GM21515 (cell line): Measurements from ENCODE around the gene PHTF2.

Source experiments
- ATAC-seq: cut with Tn5 transposase; IDR thresholded peaks from one replicate; pipeline ENCODE4 v1.9.1; 2021; ENCODE audit not compliant: unreplicated experiment

PHTF2 gene

DNA sequence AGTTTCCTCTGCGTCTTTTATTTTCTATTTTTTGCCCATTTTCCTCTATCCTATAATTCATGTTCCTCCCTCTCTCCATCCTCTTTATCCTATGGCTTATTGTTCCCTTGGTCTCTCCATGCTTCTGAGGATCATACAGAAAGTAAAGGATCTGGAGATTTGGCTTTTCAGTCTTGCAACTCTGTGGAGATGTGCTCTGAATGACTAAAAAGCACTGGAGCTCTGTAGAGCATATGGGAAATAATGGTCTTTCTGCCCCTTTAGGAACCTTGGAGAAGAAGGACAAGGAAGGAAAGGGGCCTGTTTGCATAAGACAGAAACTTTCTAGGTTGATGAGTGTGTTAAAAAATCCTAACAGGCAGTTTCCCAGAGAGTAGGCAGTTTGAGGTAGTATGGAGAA lies 120.1 kb downstream of the PHTF2 start:
- no peak for ATAC-seq

DNA sequence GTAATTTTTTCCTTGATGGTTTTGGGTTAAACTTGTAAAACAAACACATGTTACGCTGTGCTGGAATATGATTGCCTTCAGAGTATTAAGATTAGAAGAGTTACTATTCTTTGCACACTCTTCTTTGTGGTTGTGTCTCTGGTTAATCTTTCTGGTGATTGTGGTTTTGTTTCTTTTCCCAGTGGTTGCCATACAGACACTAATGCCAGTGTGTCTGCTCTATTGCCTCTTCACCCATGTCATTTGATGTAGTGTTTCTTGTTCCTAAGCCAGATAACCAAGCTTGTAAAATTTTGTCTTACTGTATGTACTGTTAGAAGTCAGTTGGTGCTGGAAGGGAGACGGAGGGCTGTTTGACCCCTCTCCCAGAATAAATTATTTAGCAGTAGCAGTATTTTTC lies 124.8 kb downstream of the PHTF2 start:
- no peak for ATAC-seq

DNA sequence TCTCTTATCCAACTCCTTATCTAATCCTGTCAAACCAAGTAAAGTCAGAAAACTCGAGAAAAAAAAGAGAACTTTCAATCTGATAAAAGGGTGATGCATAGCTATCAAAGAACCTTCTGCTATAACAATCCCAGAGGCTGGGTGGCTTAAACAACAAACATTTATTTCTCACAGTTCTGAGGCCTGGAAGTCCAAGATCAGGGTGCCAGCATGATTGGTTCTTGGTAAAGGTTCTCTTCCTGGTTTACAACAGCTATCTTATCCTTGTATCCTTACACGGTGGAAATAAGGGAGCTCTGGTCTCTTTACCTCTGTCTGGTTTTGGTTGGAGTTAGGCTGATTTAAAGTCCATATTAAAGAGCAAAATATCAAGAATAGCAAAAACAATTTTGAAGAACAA lies 131.9 kb downstream of the PHTF2 start:
- ATAC-seq: no peak

DNA sequence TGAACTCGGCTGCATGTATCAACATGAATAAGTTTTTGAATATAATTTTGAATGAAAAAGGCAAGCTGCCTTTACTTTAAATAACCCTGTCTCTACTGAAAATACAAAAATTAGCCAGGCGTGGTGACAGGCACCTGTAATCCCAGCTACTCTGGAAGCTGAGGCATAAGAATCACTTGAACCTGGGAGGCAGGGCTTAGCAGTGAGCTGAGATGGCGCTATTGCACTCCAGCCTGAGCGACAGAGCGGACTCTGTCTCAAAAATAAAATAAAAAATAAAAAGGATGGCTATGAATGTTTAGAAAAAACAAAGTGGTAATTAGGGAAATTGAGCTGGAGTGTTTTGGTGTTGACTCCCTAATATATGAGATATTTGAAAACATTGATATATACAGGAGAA lies 133.3 kb downstream of the PHTF2 start:
- ATAC-seq: no peak

DNA sequence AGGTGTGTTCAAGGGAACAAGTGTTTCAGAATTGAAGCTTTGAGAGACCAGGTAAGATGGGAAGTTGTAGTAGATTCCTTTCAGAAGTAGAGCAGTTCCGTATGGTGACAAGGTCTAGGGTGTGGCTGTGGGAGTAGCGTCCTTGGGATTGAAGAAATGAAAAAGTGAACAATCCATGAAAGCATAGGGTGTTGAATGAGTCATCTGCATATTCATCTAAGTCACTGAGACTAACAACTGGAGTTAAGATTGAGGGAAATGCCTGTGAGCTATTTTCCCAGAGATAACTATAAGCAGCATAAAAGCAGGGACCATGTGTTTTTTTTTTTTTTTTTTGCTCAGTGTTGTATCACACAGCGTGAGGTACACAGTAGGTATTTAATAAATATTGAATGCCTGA lies 134.8 kb downstream of the PHTF2 start:
- no peak for ATAC-seq

DNA sequence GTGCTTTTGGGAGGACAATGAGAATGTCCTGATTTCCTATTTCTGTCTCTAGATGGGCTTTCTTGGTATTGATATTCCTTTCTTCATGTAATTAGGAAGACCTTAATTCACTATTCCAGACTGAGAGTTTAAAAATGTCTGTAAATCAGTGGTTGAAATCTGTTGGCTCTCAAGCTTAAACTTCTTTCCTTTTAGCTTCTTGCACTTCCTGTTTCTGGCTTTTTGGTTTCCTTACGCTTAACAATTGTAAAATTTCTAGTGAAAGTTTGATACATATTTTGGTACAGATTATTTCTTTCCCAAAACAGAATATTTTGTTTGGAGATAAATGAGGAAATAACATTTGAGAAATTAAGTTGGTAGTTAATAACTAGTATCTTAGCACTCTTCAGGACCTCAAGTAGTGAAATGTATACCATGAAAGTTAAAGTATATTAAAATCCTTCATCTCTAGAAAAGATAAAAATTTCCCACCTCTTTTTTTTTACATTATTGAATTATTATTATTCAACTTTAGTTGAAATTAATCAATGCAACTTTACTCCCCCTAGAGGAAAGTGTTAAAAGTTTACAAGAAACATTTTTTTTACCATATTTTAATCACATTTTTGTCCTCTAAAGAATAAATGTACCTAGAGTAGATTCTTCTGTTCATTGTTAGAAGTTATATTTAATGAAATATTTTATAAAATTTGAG lies 137.2 kb downstream of the PHTF2 start:
- ATAC-seq: no peak

DNA sequence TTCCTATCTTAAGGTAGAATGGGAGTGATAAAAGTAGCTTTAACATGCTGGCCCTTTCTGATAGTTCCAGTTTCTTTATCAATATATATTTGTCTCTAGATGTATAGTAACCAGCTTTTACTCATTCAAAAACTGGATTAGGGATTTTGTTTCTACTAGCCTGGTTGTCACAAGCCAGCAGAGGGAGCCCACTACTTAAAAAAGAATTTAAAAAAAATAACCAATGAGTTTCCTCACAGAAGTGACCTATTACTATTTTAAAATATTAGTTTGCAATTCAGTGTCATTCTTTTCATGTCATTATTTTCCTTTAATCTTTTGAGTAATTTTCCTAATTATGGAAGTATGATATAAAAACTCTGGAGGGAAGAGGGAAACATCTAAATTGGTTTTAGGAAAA lies 142.1 kb downstream of the PHTF2 start:
- no peak for ATAC-seq

DNA sequence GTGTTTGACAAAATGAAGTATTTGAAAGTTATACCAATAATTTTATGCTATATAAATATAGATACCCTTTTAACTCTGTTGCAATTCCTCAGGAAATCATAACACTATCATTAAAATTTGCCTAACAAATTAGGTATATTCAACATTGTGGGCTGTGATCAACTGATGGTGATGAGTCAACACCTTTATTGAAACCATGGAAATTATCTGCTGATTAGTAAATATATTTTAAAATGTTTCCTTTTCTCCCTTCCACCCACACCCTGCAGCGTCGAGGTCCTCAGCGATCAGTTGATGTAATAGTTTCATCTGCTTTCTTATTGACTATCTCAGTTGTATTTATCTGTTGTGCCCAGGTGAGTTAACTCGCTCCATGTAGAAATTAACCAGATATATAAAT lies 143.9 kb downstream of the PHTF2 start:
- ATAC-seq: no peak

DNA sequence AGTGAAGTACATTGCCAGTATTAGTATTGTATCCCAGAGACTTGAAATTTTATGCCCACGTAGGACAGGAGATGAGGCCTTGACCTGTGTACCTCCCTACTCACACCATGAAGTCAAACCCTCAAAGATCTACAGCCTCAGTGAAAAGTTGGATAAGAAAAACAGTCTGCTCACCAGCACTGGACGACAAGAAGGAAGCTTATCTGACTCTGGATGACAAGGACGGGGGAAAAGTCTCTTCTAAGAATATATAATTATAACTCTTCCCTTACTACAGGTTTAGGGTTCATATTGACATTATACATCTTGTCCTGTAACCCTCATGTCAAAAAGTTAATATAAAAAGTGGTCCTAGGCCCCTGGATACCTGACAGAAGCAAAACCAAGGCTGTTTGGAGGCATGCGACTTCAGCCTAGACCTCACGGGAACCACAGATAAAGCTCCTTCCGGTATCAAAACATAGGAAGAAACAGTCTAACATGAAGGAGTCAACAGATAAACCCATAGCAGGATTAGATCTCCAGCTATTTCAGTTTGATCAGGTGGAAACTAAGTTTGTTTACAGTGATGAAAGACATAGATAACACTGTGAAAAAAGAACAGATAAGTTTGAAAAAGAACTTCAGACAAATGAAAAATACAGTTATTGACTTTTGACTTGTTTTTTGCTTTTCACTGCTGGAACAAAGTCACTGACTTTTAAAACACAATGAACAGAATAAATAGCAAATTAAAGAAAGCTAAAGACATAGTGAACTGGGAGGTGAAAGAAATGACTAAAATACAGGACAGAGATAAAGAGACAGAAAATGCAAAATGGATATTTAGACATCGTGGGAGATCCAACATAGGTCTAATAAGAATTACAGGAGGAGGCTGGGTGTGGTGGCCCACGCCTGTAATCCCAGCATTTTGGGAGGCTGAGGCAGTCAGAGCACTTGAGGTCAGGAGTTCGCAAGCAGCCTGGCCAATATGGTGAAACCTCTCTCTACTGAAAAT lies 145.9 kb downstream of the PHTF2 start:
- no peak for ATAC-seq

DNA sequence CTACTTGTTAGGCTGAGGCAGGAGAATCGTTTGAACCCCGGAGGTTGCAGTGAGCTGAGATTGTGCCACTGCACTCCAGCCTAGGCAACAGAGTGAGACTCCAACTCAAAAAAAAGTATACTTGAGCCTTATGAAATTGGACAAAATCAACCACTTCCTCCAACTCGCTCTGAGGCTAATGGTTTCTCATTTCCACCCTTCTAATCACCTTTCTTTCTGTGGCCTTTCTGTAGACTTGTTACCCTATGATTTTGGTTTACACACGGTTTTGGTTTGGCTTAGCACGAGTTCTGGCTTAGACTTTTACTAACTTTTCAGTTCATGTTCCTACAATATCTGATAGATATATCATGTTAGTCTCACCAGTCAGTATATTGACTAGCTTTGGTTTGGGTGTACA lies 152.0 kb downstream of the PHTF2 start:
- no peak for ATAC-seq

DNA sequence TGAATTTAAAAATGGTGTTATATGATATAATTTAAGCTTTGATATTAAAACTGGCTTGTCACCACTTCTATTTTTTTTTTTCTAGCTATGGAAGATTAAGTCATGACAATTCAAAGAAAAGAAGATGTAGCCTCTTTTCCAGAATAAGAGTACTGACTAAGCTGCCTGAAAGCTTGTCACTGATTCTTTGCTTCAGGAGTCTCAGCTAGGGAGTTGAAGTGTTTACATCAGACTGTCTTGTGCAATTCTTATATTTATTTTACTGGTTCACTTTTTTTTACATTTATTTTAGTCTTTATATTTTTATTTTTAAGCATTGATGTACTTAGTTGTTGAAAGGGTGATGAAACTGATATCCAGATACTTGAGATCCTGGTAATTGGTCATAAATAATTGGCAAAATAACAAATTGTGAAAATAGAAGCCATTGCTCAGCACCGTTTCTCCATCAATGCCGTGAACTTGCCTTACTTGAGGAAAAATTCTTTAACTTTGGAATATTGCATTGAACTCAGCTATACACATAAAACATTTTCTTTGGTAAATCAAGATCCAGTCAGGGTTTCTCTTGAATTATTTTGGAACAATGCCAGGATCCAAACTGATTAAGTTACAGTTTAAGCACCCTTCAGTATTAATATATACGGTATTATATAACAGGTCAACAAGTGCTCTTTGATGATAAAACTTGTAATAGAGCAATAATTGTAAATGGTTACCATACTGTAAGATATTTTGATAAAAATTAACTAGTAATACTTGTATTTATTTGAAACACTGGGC lies 156.4 kb downstream of the PHTF2 start:
- ATAC-seq: no peak

DNA sequence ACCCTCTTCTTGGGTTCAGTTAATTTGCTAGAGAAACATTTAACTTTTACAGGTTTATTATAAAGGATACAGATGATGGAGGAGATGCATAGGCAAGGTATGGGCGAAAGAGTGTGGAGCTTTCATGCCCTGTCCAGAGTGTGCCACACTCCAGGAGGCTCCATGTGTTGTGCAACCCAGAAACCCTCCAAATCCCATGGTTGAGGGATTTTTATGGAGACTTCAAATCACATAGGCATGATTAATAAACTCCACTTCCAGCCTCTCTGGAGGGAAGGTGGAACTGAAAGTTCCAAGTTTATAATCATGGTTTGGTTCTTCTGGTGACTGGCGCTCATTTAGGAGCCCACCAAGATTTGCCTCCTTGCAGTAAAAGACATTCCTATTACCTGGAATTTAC lies 159.9 kb downstream of the PHTF2 start:
- no peak for ATAC-seq

DNA sequence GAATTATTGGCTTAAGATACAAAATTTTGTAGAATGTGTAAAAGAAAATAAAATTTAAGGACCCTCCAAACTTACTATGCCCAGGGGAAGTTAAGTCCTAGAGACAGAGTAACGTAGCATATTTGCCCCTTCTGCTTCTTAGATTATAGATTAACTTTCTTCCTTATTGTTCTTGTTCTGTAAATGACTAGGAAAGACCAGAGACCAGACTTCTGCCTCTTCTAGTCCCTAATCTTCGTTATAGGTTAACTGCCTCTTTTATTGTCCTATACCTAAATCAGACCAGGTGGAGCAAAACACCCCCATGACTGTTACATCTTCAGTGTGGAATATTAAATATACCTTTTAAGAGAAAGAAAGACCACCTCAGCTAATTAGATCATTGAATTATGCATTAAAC lies 160.5 kb downstream of the PHTF2 start:
- ATAC-seq: no peak

DNA sequence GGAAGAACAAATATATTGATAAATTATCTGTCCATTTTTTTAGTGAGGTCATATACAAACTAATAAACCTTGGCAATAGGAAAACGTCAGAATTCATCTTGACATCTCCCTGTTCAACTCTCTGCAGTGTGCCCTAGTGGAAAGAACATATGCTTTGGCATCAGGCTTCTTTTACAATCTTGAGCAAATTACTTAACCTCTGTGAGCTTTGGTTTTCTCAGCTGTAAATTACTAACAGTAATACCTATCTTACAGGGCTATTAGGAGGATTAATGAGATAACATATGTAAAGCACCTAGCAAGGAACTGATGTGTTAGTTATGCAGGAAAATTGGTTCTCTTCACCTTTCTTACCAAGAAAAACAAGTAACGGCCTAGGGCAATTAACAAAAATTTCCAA lies 161.8 kb downstream of the PHTF2 start:
- ATAC-seq: no peak

DNA sequence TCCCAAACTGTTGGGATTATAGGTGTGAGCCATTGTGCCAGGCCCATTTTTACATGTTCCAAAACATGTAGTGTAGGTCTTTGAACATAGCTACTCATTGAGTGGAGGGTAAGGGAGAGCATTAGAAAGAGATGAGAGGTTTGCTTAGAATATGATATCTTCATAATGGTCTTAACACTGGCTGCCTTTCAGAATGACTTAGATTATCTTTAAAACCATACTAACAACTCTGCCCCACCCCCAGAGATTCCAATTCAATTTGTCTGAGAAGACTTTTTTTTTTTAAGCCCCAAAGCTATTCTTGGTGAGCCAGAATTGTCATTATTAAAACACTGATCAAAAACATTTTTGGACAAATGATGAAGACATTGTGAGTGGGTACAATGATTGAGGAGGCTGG lies 168.9 kb downstream of the PHTF2 start:
- no peak for ATAC-seq

DNA sequence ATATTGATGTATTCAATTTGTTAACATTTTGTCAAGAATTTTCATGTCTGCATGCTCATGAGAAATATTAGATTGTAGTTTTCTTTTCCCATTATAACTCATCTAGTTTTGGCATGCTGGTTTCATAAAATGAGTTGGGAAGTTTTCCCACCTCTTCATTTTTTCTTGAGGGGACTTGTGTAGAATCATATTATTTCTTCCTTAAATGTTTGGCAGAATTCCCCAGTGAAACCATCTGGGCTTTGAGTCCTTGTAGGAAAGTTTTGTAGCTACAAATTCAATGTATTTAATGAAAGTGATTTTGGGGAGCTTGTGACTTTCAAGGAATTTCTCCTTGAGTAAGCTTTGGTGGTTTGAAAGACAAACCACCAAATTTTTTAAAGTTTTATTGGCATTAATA lies 173.2 kb downstream of the PHTF2 start:
- no peak for ATAC-seq

DNA sequence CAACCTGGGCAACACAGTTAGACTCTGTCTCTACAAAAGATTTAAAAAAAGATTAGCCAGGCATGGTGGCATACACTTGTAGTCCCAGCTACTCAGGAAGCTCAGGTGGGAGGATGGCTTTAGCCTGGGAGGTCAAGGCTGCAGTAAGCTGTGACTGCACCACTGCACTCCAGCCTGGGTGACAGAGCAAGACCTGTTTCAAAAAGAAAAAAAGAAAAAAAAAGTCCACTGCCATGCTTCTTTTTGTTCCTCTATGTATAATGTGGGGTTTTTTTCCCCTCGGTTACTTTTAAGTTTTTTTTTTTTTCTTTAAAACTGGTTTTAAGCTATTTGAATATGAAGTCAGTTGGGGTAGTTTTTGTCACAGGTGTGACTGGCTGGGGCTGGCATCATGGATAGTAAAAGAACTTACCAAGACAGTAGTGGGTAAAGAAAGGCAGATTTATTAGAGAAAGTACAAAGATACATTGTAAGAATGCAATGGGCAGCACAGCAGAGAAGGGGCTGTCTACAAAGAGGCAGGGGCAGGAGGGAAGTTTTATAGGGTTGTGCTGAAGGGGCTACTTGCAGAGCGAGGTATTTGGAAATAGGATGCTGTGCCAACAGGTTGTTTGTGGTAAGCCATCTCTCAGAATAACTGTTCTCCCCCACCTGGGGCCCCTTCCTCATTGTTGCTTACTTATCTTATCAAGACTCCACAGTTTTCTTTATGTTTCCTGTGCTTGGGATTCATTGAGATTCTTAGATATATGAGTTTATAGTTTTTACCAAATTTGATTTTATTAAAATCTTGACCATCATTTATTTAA lies 177.3 kb downstream of the PHTF2 start:
- ATAC-seq: no peak

DNA sequence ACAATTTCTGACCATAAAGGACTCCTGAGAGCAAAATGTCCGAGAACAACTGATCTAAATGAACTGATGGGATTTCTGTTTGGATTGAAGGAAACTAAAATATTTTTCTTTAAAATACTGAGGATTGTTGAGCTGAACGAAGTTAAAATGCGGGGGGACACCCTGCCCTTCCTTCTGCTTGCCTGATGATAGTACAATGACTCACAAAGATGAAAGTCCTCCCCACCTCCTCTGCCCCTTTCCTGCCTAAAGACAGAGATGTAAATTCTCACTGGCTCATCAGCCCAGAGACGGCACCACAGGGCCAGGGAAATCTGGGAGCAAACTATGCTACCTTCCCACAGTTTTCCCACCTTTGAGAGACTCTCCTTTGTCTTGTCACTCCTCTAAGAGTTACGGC lies 180.6 kb downstream of the PHTF2 start:
- no peak for ATAC-seq

DNA sequence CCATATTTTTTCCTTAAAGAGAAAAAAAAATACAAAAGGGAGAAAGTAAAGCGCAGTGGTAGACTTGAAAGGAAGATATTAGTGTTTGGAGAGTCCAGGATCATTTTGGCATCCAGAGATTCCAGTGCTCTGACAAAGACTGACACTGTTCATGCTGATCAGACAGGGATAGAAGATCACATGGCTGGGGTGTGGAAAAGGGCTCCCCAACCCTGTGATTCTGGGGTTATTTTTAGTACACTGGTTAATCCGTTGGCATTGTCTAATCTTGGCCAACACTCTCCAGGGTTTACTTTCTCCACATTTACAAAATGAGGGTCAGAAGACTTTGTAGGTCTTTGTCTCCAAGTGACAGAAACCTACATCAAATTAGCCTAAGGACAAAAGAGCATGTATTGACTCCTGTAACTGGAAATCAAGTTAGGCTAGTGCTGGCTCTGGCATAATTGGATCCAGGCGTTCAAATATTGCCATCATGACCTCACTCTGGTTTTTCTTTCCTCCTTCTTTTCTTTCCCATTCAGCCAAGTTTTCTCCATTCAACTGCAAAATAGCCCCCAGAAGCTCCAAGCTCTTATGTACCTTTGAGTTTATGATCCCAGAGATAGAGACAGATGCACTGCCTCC lies 181.6 kb downstream of the PHTF2 start:
- no peak for ATAC-seq

DNA sequence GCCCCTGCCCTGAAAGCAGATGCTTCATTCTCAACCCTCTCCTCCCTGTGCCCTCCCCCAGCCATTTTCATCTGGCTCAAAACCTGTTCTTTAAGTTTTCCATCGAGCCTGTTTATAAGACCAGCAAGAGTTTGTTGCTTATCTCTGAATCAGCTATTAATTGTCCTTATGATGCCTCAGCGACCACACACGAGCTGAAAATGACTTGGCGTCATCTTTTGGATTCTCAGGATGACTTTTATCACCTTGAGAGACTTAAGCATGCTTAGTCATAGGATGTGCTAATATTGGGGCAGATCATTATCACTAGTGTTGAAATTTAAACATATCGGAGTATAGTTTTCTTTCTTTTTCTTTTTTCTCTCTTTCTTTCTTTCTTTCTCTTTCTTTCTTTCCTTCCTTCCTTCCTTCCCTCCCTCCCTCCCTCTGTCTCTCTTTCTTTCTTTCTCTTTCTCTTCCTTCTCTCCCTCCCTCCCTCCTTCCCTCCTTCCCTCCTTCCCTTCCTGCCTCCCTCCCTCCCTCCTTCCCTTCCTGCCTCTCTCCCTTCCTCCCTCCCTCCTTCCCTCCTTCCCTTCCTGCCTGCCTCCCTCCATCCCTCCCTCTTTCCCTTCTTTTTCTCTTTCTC lies 184.5 kb downstream of the PHTF2 start:
- ATAC-seq: no peak
